ENCODE measurements around the gene AOX1.

- TF ChIP-seq POLR2AphosphoS5 (IDR thresholded peaks at IDR 0.05; ENCODE audit: low read depth) (no peak), CTCF (IDR thresholded peaks at IDR 0.05; ENCODE audit: insufficient read depth, low read length) (no peak), REST (IDR thresholded peaks at IDR 0.05; ENCODE audit: insufficient replicate concordance, low read depth) (no peak), GABPA (IDR thresholded peaks at IDR 0.05; ENCODE audit: low read depth) (no peak)
Observed at GRCh38 chr2:200600549-200601225, 14.9 kb downstream of the AOX1 start.
